ENCODE results near the gene IL6R.

The IL6R gene

DNA sequence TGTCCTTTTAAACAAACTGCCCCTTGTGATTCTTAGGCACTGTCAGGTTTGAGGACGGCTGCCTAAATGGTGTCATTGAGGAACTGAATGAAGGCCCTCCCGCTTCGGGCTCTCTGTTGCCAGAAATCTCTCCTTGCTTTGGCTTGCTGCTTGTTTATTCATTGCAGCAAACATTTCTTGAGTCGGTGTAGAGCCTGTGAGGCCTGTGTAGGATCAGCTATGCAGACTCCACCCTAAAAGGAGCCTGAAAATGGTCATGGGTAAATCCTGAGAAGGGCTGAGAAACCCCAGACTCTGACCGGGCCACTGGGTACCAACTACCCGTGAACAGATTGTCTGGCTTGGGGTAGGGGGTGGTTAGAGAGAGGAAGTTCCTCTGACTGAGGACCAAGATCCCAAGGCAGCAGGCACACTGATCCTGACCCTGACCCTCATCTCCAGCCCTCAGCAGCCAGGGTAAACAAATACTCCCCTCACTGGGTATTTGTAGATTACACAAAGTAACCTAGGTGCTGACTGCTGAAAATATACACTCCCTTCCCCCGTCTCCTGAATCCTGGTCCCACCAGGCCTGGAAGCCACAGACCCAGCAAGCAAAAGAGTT lies 3.1 kb downstream of the IL6R start:
- H3K4me3 ChIP-seq (ENCODE audit: low read length), result no peak overlapping the region
- H3K27me3 ChIP-seq (ENCODE audit: insufficient read depth, low read length), result peaks cover 50% of the 10 kb centered on the region
- no peak overlapping the region for H3K27ac ChIP-seq (ENCODE audit: low read length)
- H3K36me3 ChIP-seq (ENCODE audit: insufficient read depth, low read depth, low read length), result no peaks in the 10 kb centered on the region
- no peak overlapping the region for H3K9ac ChIP-seq (ENCODE audit: low read depth, low read length)
- no peaks in the 10 kb centered on the region for H3K4me1 ChIP-seq (ENCODE audit: insufficient read depth, low read length)
- no peaks in the 10 kb centered on the region for H3K9me3 ChIP-seq (ENCODE audit: insufficient read depth, low read depth, low read length)

DNA sequence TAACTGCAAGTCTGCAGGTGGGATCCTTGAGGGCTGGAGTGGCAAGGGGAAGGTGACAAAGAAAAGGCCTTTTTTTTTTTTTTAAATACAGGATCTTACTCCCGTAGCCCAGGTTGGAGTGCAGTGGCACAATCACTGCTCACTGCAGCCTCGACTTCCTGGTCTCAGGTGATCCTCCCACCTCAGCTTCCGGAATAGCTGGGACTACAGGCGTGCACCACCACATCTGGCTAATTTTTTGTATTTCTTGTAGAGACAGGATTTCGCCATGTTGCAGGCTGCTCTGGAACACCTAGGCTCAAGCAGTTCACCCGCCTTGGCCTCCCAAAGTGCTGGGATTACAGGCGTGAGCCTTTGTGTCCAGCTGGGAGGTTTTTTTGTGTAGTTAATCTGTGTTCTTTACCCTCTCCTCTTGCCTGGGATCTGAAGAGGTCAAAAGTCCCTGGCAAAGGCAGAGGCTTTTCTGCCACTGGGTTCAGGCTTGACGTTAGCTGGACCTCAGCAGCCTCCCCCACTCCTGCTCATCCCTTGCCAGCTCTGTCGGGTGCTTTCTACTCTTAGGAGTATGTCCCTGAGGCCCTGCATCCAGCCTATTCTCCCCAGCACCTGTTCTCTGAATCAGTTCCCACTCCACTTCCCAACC lies 5.2 kb downstream of the IL6R start:
- no peak overlapping the region for H3K9ac ChIP-seq (ENCODE audit: low read depth, low read length)
- no peak overlapping the region for H3K27ac ChIP-seq (ENCODE audit: low read length)
- H3K4me3 ChIP-seq (ENCODE audit: low read length), result no peak overlapping the region
- no peaks in the 10 kb centered on the region for H3K36me3 ChIP-seq (ENCODE audit: insufficient read depth, low read depth, low read length)
- peaks cover 30% of the 10 kb centered on the region for H3K27me3 ChIP-seq (ENCODE audit: insufficient read depth, low read length)
- H3K4me1 ChIP-seq (ENCODE audit: insufficient read depth, low read length), result no peaks in the 10 kb centered on the region
- H3K9me3 ChIP-seq (ENCODE audit: insufficient read depth, low read depth, low read length), result no peaks in the 10 kb centered on the region

DNA sequence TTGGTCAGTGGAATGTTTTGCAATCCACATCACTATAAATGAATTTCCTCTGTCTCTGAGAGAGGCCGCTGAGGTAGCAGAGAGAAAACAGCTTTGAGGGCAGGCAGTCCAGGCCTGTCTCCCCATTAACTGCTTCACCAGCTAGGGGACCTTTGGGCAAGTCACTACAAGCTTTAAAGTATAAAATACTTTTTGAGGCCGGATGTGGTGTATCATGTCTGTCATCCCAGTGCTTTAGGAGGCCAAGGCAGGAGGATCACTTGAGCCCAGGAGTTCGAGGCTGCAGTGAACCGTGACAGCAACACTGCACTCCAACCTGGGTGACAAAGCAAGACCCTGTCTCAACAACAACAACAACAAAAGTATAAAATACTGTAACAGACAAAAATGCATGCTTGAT lies 6.4 kb downstream of the IL6R start:
- no peak overlapping the region for H3K9ac ChIP-seq (ENCODE audit: low read depth, low read length)
- no peaks in the 10 kb centered on the region for H3K36me3 ChIP-seq (ENCODE audit: insufficient read depth, low read depth, low read length)
- H3K27ac ChIP-seq (ENCODE audit: low read length), result no peak overlapping the region
- H3K4me3 ChIP-seq (ENCODE audit: low read length), result no peak overlapping the region
- H3K27me3 ChIP-seq (ENCODE audit: insufficient read depth, low read length), result peaks cover 19% of the 10 kb centered on the region
- H3K4me1 ChIP-seq (ENCODE audit: insufficient read depth, low read length), result no peaks in the 10 kb centered on the region
- no peaks in the 10 kb centered on the region for H3K9me3 ChIP-seq (ENCODE audit: insufficient read depth, low read depth, low read length)

DNA sequence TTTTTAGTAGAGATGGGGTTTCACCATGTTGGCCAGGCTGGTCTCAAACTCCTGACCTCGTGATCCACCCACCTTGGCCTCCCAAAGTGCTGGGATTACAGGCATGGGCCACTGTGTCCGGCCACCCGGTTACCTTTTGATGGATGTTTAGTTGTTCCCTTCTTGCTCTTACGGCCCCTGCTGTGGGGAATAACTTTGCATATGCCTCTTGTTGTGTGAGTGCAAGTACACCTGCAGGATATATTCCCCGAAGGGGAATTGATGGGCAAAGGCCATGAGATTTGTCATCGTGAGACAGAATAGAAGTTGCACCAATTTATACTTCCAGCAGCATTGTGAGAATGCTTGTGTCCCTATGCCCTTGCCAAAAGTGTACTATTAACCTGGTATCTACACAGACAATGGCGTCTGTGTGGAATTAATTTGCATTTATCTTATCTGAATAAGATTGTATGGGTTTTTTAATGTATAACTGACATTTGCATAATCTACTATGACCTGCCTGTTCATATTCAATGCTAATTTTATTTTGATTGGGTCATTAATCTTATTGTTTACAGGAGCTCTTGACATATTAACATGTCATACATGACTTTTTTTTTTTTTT lies 8.1 kb downstream of the IL6R start:
- Histone ChIP-seq H3K36me3 (ENCODE audit: insufficient read depth, low read depth, low read length) (no peaks in the 10 kb centered on the region), H3K9me3 (ENCODE audit: insufficient read depth, low read depth, low read length) (no peaks in the 10 kb centered on the region), H3K4me3 (ENCODE audit: low read length) (no peak overlapping the region), H3K9ac (ENCODE audit: low read depth, low read length) (no peak overlapping the region), H3K27me3 (ENCODE audit: insufficient read depth, low read length) (peaks cover 1% of the 10 kb centered on the region; the same call in 1 of the 2 replicates), H3K27ac (ENCODE audit: low read length) (no peak overlapping the region), H3K4me1 (ENCODE audit: insufficient read depth, low read length) (no peaks in the 10 kb centered on the region)

DNA sequence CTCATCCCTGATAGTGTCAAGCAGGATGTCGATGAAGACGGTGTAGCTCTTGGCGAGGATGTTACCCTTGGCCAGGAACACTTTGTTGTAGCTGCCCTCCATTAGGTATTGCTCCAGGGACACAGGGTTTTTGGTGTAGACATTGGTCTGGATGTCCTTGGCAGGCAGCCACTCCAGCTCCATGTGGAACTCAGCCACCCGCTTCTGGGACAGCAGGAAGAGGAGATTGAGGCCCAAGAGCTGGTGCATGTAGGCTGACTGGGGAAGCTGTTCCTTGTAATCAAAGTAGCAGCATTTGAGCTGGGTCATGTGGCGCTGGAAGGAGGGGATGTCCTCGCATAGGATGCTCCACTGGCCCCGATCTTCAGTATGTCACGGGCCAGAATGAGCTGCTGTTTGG lies 9.5 kb downstream of the IL6R start:
- Histone ChIP-seq H3K4me3 (ENCODE audit: low read length) (no peak overlapping the region), H3K4me1 (ENCODE audit: insufficient read depth, low read length) (no peaks in the 10 kb centered on the region), H3K36me3 (ENCODE audit: insufficient read depth, low read depth, low read length) (no peaks in the 10 kb centered on the region), H3K9me3 (ENCODE audit: insufficient read depth, low read depth, low read length) (no peaks in the 10 kb centered on the region), H3K27me3 (ENCODE audit: insufficient read depth, low read length) (no peaks in the 10 kb centered on the region), H3K9ac (ENCODE audit: low read depth, low read length) (no peak overlapping the region), H3K27ac (ENCODE audit: low read length) (no peak overlapping the region)

DNA sequence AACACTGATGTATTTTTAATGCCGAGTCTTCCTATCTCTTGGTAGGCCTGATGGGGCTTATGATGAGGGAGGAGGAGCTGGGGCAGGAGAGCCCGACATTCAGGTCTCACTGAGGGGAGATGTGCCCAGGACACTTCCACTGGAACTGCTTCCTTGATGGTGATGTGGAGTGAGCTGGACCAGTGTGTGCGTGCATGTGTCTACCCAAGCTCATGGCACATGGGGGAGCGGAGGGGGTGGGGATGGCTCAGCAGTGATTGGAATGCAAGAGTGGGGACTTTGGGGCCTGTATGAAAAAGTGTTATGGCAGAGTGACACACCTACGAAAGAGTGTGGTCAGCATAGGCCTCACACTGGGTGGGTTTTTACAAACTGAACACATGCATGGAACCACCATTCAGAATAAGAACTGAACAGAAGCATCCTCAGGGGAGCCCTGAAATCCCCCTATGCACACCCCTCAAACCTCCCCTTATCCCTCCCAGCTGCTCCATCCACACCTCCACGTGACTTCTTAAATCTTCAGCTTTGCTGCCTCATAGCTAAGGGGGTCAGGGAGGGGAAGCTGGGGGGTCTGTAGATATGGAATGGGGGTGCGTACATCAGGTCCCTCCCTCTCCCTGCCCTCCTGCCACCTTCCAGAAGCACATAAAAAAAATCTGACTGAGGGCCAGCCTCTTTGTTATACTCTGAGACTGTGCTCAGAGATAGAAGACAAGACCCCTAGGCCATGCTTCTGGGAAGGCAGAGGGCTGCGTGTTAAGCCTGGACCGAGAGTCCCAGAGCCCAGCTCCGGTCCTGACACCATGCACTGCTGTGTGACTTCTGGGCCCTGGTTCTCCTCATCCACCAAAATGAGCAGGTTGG lies 11.6 kb downstream of the IL6R start:
- Histone ChIP-seq H3K9me3 (ENCODE audit: insufficient read depth, low read depth, low read length) (no peaks in the 10 kb centered on the region), H3K4me1 (ENCODE audit: insufficient read depth, low read length) (no peaks in the 10 kb centered on the region), H3K9ac (ENCODE audit: low read depth, low read length) (no peak overlapping the region), H3K36me3 (ENCODE audit: insufficient read depth, low read depth, low read length) (no peaks in the 10 kb centered on the region), H3K27me3 (ENCODE audit: insufficient read depth, low read length) (no peaks in the 10 kb centered on the region), H3K4me3 (ENCODE audit: low read length) (no peak overlapping the region), H3K27ac (ENCODE audit: low read length) (no peak overlapping the region)

DNA sequence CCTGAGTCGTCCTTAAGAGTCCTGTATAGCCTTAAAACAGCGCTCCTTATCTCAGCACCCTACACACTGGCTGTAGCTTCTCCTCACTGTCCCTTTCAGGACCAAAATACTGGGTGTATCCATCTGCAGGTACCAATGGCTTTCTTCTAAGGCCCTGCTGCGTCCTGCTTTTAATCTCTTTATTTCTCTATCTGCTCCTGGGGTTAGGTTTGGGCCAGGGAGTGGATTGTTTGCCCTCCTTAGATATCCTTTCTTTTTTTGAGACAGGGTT lies 12.1 kb downstream of the IL6R start:
- Histone ChIP-seq H3K27me3 (ENCODE audit: insufficient read depth, low read length) (no peaks in the 10 kb centered on the region), H3K4me1 (ENCODE audit: insufficient read depth, low read length) (no peaks in the 10 kb centered on the region), H3K9ac (ENCODE audit: low read depth, low read length) (no peak overlapping the region), H3K9me3 (ENCODE audit: insufficient read depth, low read depth, low read length) (no peaks in the 10 kb centered on the region), H3K36me3 (ENCODE audit: insufficient read depth, low read depth, low read length) (no peaks in the 10 kb centered on the region), H3K4me3 (ENCODE audit: low read length) (no peak overlapping the region), H3K27ac (ENCODE audit: low read length) (no peak overlapping the region)

DNA sequence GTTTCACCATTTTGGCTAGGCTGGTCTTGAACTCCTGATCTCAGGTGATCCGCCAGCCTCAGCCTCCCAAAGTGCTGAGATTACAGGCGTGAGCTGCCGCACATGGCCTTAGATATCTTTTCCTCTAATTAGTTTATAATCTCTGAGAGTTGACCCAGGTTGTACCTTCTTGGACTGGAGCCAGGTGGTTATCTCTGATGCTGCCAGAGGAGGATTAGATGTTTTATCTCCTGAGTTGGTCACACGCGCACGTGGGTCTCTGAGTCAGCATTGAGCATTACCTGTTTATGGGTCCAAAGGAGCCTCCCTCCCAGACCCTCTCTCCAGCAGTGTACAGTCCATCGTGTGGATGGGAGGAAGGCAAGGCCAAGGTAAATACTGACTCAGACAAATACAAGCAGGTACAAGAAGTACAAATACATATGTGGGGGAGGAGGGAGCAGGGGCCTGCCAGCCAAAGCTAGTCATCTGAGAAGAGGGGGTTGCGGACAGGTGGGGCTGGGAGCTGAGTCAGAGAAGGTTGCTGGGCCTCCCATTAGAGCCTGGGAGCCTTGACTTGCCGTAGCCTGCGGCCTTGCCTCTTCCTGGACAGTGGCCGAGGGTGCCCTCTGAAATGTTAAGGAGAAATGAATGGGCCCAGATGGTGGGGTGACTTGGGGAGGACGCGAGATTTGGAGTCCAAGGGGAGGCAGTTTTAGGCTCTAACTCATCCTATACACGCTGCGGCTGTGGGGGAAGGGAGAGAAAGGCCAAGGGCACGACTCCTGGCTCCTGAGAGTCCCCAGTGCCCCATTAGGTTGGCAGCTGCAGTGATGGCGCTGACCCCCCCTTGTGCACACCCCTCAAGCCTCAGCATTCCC lies 13.1 kb downstream of the IL6R start:
- H3K4me1 ChIP-seq (ENCODE audit: insufficient read depth, low read length), result no peaks in the 10 kb centered on the region
- no peaks in the 10 kb centered on the region for H3K36me3 ChIP-seq (ENCODE audit: insufficient read depth, low read depth, low read length)
- H3K9me3 ChIP-seq (ENCODE audit: insufficient read depth, low read depth, low read length), result no peaks in the 10 kb centered on the region
- no peak overlapping the region for H3K27ac ChIP-seq (ENCODE audit: low read length)
- H3K4me3 ChIP-seq (ENCODE audit: low read length), result no peak overlapping the region
- no peaks in the 10 kb centered on the region for H3K27me3 ChIP-seq (ENCODE audit: insufficient read depth, low read length)
- no peak overlapping the region for H3K9ac ChIP-seq (ENCODE audit: low read depth, low read length)

DNA sequence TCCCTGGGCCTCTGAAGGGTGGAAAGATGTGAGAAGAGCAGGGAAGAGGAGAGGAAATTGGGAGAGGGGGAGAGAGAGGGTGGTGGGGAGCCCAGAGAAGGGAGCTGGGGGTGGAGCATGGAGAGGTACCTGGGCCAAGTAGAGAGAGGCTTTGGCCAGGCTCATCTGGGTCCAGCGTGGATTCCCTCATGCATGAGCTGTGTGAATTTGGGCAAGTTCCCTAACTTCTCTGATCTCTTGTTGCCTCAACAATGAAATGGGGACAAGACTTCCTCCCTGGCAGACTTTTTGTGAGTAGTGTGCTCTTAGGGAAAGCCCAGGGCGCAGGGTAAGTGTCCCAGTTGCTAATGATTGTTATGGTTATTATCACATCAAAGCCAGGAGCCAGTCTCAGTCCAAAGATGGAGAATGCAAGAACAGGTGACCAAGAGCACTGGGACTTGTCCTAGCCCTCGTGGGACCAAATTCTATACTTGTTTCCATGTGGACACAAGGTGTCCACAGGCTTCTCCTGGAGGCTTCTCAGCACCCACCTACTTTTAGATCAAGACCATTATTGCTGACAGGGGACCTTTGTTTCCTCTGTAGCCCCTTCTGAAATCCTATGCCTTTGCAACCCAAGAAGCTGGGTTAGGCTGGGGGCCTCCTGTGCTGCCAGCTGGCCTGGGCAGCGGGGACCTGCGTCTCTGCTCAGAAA lies 13.9 kb downstream of the IL6R start:
- no peak overlapping the region for H3K9ac ChIP-seq (ENCODE audit: low read depth, low read length)
- no peak overlapping the region for H3K27ac ChIP-seq (ENCODE audit: low read length)
- H3K4me3 ChIP-seq (ENCODE audit: low read length), result no peak overlapping the region
- no peaks in the 10 kb centered on the region for H3K4me1 ChIP-seq (ENCODE audit: insufficient read depth, low read length)
- H3K27me3 ChIP-seq (ENCODE audit: insufficient read depth, low read length), result no peaks in the 10 kb centered on the region
- no peaks in the 10 kb centered on the region for H3K9me3 ChIP-seq (ENCODE audit: insufficient read depth, low read depth, low read length)
- H3K36me3 ChIP-seq (ENCODE audit: insufficient read depth, low read depth, low read length), result no peaks in the 10 kb centered on the region

DNA sequence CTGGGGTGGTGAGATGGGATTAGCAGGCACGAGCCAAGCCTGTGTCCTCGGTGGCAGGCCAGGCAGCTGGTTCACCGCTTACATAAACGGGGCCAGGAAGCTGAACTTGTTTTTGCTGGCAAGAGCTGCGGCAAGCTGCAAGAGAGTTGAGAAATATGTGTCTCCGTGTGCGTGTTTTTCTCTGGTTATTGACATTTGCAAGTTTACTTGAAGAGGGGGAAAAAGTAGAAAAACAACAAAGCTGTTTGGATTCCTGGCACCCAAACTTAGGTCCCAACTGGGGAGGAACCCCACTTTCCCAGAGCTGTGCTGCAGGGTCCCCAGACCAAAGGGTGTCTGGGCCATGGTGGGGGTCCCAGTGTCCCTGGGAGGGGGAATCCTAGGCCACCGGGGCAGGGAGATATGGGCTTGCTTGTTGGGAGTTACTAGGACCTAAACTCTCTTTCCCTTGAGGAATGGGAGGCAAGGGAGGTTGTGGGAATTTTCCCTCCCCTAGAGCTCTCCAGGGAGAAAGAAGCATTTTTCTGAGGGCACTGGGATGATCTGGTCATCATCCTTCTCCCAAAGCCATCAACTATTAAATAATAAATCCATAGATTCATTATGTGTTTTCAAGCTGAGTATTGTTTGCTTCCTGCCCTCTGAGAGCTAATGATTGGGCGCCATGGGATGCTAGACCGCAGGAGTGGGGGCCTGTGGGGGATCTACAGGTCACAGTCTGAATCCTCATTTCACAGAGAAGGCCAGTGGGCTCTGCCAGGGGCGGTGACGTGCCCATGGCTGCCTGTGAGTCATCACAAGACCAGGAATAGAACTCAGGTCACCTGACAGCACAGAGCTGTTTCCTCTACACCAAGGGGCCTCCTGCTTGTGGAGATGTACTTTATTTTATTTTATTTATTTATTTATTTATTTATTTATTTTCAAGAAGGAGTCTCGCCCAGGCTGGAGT lies 14.8 kb downstream of the IL6R start:
- Histone ChIP-seq H3K4me3 (ENCODE audit: low read length) (no peak overlapping the region), H3K9ac (ENCODE audit: low read depth, low read length) (no peak overlapping the region), H3K9me3 (ENCODE audit: insufficient read depth, low read depth, low read length) (no peaks in the 10 kb centered on the region)

More for the DNA sequence above, 14.8 kb downstream of the IL6R start:
- Histone ChIP-seq H3K4me1 (ENCODE audit: insufficient read depth, low read length) (no peaks in the 10 kb centered on the region), H3K27me3 (ENCODE audit: insufficient read depth, low read length) (no peaks in the 10 kb centered on the region), H3K36me3 (ENCODE audit: insufficient read depth, low read depth, low read length) (no peaks in the 10 kb centered on the region), H3K27ac (ENCODE audit: low read length) (no peak overlapping the region)
